H1 (cell line): Measurements from ENCODE around the gene PNO1.

Source experiments
- EP300 ChIP-seq, 2 experiments: IDR thresholded peaks; 1 replicate in 1 of 2; 2 replicates in 1 of 2; pipeline ENCODE4 v1.6.1; 2011 to 2012; ENCODE audit warnings: low read depth in 2 of 2, low read length in 2 of 2, mild to moderate bottlenecking in 2 of 2, borderline replicate concordance in 1 of 2, inconsistent platforms in 1 of 2, moderate library complexity in 1 of 2
- EZH2 ChIP-seq: fragments of 200-600 bp; sonication (generic); IDR thresholded peaks from 2 replicates; pipeline ENCODE4 v1.7.1; 2012; ENCODE audit warnings: low read depth, mild to moderate bottlenecking, moderate library complexity, low read length, inconsistent platforms; ENCODE audit not compliant: severe bottlenecking
- KDM1A ChIP-seq: fragments of 200-600, 300-600 bp; sonication (generic); IDR thresholded peaks from 2 replicates; pipeline ENCODE4 v1.7.1; 2016; ENCODE audit warnings: mild to moderate bottlenecking, low read length, borderline replicate concordance
- NRF1 ChIP-seq: IDR thresholded peaks from 2 replicates; pipeline ENCODE4 v1.6.1; 2011; ENCODE audit warnings: mild to moderate bottlenecking, low read depth, low read length, improper control_type of control experiment
- POLR2A ChIP-seq, 2 experiments: IDR thresholded peaks; 1 replicate in 1 of 2; 2 replicates in 1 of 2; pipeline ENCODE4 v1.6.1; 2011; ENCODE audit warnings: low read depth in 2 of 2, low read length in 2 of 2, mild to moderate bottlenecking in 2 of 2; ENCODE audit errors: control extremely low read depth in 1 of 2
- POLR2AphosphoS5 ChIP-seq: IDR thresholded peaks from 2 replicates; pipeline ENCODE4 v1.6.1; 2011; ENCODE audit warnings: low read depth, low read length
- POU5F1 ChIP-seq: IDR thresholded peaks from 2 replicates; pipeline ENCODE4 v1.6.1; 2011; ENCODE audit warnings: low read depth, mild to moderate bottlenecking, low read length, moderate library complexity
- TBP ChIP-seq: IDR thresholded peaks from 2 replicates; pipeline ENCODE4 v1.6.1; 2011; ENCODE audit warnings: low read depth, low read length, improper control_type of control experiment
- TF ChIP-seq, protein P1 (sequence below), 3 experiments: IDR thresholded peaks; 1 replicate in 2 of 3; 2 replicates in 1 of 3; pipeline versions ENCODE4 v1.5.1 to v1.6.1; 2011; ENCODE audit warnings: low read length in 3 of 3, mild to moderate bottlenecking in 3 of 3, inconsistent platforms in 2 of 3, low read depth in 1 of 3, moderate library complexity in 1 of 3; ENCODE audit not compliant: insufficient read depth in 1 of 3; ENCODE audit errors: control extremely low read depth in 1 of 3

DNA sequence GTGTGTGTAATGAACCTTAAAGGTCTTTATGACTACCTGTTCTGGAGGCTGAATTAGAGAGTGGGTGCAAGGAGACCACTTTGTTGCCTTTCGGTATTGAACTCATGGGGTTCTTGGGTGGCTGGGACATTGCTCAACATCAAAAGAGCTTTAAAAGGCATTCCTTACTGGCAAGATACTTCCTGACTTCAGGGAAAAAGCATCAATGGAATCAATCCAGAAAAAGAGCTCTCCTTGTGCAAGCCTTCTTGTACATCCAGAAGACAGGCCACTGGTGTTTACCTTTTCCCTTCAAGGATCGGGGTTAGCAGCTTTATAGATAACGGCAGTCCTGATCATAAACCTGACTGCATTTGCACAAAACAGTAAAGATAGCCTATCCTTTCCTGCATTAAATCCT lies 9.5 kb downstream of the PNO1 start:
- TF ChIP-seq, protein P1, sequence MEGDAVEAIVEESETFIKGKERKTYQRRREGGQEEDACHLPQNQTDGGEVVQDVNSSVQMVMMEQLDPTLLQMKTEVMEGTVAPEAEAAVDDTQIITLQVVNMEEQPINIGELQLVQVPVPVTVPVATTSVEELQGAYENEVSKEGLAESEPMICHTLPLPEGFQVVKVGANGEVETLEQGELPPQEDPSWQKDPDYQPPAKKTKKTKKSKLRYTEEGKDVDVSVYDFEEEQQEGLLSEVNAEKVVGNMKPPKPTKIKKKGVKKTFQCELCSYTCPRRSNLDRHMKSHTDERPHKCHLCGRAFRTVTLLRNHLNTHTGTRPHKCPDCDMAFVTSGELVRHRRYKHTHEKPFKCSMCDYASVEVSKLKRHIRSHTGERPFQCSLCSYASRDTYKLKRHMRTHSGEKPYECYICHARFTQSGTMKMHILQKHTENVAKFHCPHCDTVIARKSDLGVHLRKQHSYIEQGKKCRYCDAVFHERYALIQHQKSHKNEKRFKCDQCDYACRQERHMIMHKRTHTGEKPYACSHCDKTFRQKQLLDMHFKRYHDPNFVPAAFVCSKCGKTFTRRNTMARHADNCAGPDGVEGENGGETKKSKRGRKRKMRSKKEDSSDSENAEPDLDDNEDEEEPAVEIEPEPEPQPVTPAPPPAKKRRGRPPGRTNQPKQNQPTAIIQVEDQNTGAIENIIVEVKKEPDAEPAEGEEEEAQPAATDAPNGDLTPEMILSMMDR (IDR thresholded peaks at IDR 0.05; ENCODE audit: control extremely low read depth in 1 of 3, insufficient read depth in 1 of 3, low read depth in 1 of 3, low read length in 3 of 3) = no peak
- TF ChIP-seq POU5F1 (no peak), POLR2A (IDR thresholded peaks at IDR 0.05; ENCODE audit: control extremely low read depth in 1 of 2, low read depth in 2 of 2, low read length in 2 of 2) (peak in 1 of 2 experiments; percentile 44; a peak in 1 of 3 replicates), POLR2AphosphoS5 (no peak), KDM1A (no peak), NRF1 (no peak), EZH2 (no peak), TBP (no peak), EP300 (IDR thresholded peaks at IDR 0.05; ENCODE audit: borderline replicate concordance in 1 of 2, low read depth in 2 of 2, low read length in 2 of 2) (no peak)
